Natural killer cell (primary cell): Measurements from ENCODE around the gene LRP1B. TPM values are rescaled to one million over a fixed set of nuclear protein-coding genes. Genes with fewer than 3 reads are reported as not detected.
"Not testable (repeated sequence)": the region's sequence is repeated elsewhere in the genome, so short reads cannot be mapped to it uniquely, and the experiment has no call there.

Source experiments
- ATAC-seq, 3 donors: fragments of 150-1000 bp in 2 of 3; fragments of 200-7000 bp in 1 of 3; cut with Tn5 transposase; 1 replicate in 1 of 3; 2 replicates in 2 of 3; pipeline ENCODE4 v1.10.0; 2021; ENCODE audit warnings: mild to moderate bottlenecking in 2 of 3, moderate library complexity in 2 of 3
- DNase-seq, 2 donors: peaks; one replicate each; pipeline versions ENCODE4 v3.0.0 to v3.0.0-alpha.2; 2013 to 2021; ENCODE audit warnings: mixed read lengths in 1 of 2
- H3K27ac ChIP-seq: one replicate; pipeline ENCODE4 v1.5.1; 2013; ENCODE audit warnings: mild to moderate bottlenecking, low read length
- H3K27me3 ChIP-seq: one replicate; pipeline ENCODE4 v1.6.1; 2013; ENCODE audit warnings: low read length; ENCODE audit not compliant: control insufficient read depth, insufficient read depth
- H3K36me3 ChIP-seq: one replicate; pipeline ENCODE4 v1.6.1; 2013; ENCODE audit warnings: low read length; ENCODE audit not compliant: control insufficient read depth, insufficient read depth
- H3K4me1 ChIP-seq: one replicate; pipeline ENCODE4 v1.6.1; 2013; ENCODE audit warnings: low read length; ENCODE audit not compliant: control insufficient read depth, insufficient read depth
- H3K4me3 ChIP-seq: one replicate; pipeline ENCODE4 v1.5.1; 2013; ENCODE audit warnings: low read length
- H3K9me3 ChIP-seq: one replicate; pipeline ENCODE4 v1.6.1; 2013; ENCODE audit warnings: low read length; ENCODE audit not compliant: control insufficient read depth, insufficient read depth
- H3K27ac Mint-ChIP-seq, 2 donors: one replicate each; pipeline ENCODE4 v1.8.0; 2022; ENCODE audit warnings: mild to moderate bottlenecking in 2 of 2, mixed read lengths in 2 of 2, moderate library complexity in 1 of 2
- H3K27me3 Mint-ChIP-seq, 2 donors: one replicate each; pipeline ENCODE4 v1.8.0; 2022; ENCODE audit warnings: low read depth in 2 of 2, mixed read lengths in 2 of 2
- H3K36me3 Mint-ChIP-seq: one replicate; pipeline ENCODE4 v1.8.0; 2022; ENCODE audit warnings: mixed read lengths
- H3K4me1 Mint-ChIP-seq, 2 donors: one replicate each; pipeline ENCODE4 v1.8.0; 2022; ENCODE audit warnings: mixed read lengths in 2 of 2
- H3K4me3 Mint-ChIP-seq: one replicate; pipeline ENCODE4 v1.8.0; 2022; ENCODE audit warnings: mild to moderate bottlenecking, moderate library complexity, mixed read lengths
- H3K9me3 Mint-ChIP-seq, 2 donors: one replicate each; pipeline ENCODE4 v1.8.0; 2022; ENCODE audit warnings: mixed read lengths in 2 of 2
- CTCF ChIP-seq: fragments of 200-600 bp; IDR thresholded peaks from one replicate; pipeline ENCODE4 v1.8.0; 2022; ENCODE audit warnings: antibody characterized with exemption
- WGBS: methylation state at CpG from one replicate; pipeline ENCODE4 v1.1.7; 2013; ENCODE audit warnings: missing lambda C conversion rate; ENCODE audit not compliant: insufficient coverage; 5-methylcytosine and 5-hydroxymethylcytosine counted together
- intact Hi-C: fragments of 100-400 bp; cut with micrococcal nuclease; formaldehyde crosslinking; loops from one replicate; pipeline ENCODE4 v1.14.2; 2022
- total RNA-seq, 4 donors: library from RNA; stranded (reverse); fragments of 120-200 nt in 1 of 4; gene quantifications; one replicate each; pipeline versions ENCODE4 v1.2.3 to v1.2.4, GENCODE V29; 2013 to 2022

Gene LRP1B
- total RNA-seq, 3 donors from 2014 or later (not counting 1 experiment from before 2014, with no cell fraction given): 0.05 TPM; not detected in 2

- H3K27ac Mint-ChIP-seq: no peak overlapping the region
- 88% methylated on average over 4 of the region's 4 CpGs for WGBS
- H3K4me1 Mint-ChIP-seq: no peaks in the 10 kb centered on the region
Observed at GRCh38 chr2:140348826-140349225, 1782.0 kb downstream of the LRP1B start.

GRCh38 chr2:140344838-140345237 is 1786.0 kb downstream of the LRP1B start:
- no peaks in the 10 kb centered on the region for H3K27me3 ChIP-seq
- ATAC-seq (no peak), DNase-seq (no peak)
- H3K36me3 ChIP-seq: no peaks in the 10 kb centered on the region
- Mint-ChIP-seq H3K9me3 (peaks cover 15 to 16% of the 10 kb centered on the region in 2 donors), H3K4me3 (no peak overlapping the region), H3K27me3 (no peaks in the 10 kb centered on the region), H3K4me1 (no peaks in the 10 kb centered on the region), H3K36me3 (no peaks in the 10 kb centered on the region), H3K27ac (no peak overlapping the region)
- no peaks in the 10 kb centered on the region for H3K9me3 ChIP-seq
- no peak overlapping the region for H3K27ac ChIP-seq
- no peaks in the 10 kb centered on the region for H3K4me1 ChIP-seq
- TF ChIP-seq CTCF: no peak
- intact Hi-C loops: no loop called here
- H3K4me3 ChIP-seq: no peak overlapping the region
- 56% methylated on average over 1 of the region's 1 CpG for WGBS

More at GRCh38 chr2:140348826-140349225, 1782.0 kb downstream of the LRP1B start:
- Histone ChIP-seq H3K4me3 (no peak overlapping the region), H3K4me1 (no peaks in the 10 kb centered on the region), H3K9me3 (no peaks in the 10 kb centered on the region), H3K36me3 (no peaks in the 10 kb centered on the region), H3K27ac (no peak overlapping the region), H3K27me3 (no peaks in the 10 kb centered on the region)
- no peak overlapping the region for H3K4me3 Mint-ChIP-seq
- TF ChIP-seq CTCF: no peak
- no peak for ATAC-seq
- H3K27me3 Mint-ChIP-seq: no peaks in the 10 kb centered on the region
- peaks cover 11 to 13% of the 10 kb centered on the region in 2 donors for H3K9me3 Mint-ChIP-seq
- no peak for DNase-seq
- H3K36me3 Mint-ChIP-seq: no peaks in the 10 kb centered on the region
- intact Hi-C loops: no loop called here

- H3K9me3 Mint-ChIP-seq: peaks cover 15 to 16% of the 10 kb centered on the region in 2 donors
- H3K27ac Mint-ChIP-seq, H3K36me3 ChIP-seq, H3K27me3 Mint-ChIP-seq, H3K36me3 Mint-ChIP-seq, H3K9me3 ChIP-seq, H3K4me3 ChIP-seq, H3K4me1 Mint-ChIP-seq, ATAC-seq, intact Hi-C loops, H3K4me3 Mint-ChIP-seq, DNase-seq, H3K27me3 ChIP-seq, H3K27ac ChIP-seq, H3K4me1 ChIP-seq: not testable (repeated sequence)
- 92% methylated on average over 1 of the region's 1 CpG for WGBS
Observed at GRCh38 chr2:140344266-140344665, 1786.5 kb downstream of the LRP1B start.

GRCh38 chr2:140338795-140339194 is 1792.0 kb downstream of the LRP1B start:
- H3K36me3 ChIP-seq: no peaks in the 10 kb centered on the region
- 44% methylated on average over 1 of the region's 1 CpG for WGBS
- H3K9me3 ChIP-seq: no peaks in the 10 kb centered on the region
- no peak for TF ChIP-seq CTCF
- intact Hi-C loops: no loop called here
- H3K36me3 Mint-ChIP-seq: no peaks in the 10 kb centered on the region
- peaks cover 11 to 14% of the 10 kb centered on the region in 2 donors for H3K9me3 Mint-ChIP-seq
- no peaks in the 10 kb centered on the region for H3K27me3 ChIP-seq
- no peak overlapping the region for H3K4me3 ChIP-seq
- ATAC-seq (no peak), DNase-seq (no peak)
- H3K27ac Mint-ChIP-seq: no peak overlapping the region
- H3K27me3 Mint-ChIP-seq: no peaks in the 10 kb centered on the region
- H3K27ac ChIP-seq: no peak overlapping the region
- no peaks in the 10 kb centered on the region for H3K4me1 Mint-ChIP-seq
- no peaks in the 10 kb centered on the region for H3K4me1 ChIP-seq
- H3K4me3 Mint-ChIP-seq: no peak overlapping the region
